ENCODE data around the gene ITPKC. TPM values are rescaled to one million over a fixed set of nuclear protein-coding genes. Genes with fewer than 3 reads are reported as not detected.

ITPKC gene
- total RNA-seq, 1 experiment from 2014 or later, result 11.4 TPM

DNA sequence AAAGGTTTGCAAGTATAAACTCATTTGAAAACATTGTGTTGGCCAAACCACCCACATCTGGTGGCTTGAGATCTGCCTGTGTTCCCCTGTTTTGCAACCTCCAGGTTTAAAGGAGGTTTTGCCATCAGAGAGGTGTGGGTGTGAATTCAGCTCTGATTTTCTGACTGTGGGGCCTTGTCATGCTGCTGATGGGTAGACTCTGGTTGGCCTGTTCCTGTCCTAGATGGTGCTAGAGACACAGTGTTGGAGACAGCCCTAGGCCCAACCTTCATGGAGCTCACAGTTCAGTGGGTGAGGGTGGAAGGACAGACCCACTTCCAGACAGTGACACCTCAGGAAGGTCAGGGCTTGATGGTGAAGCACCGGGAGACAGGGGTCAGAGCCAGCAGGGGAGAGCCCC, 68.6 kb downstream of the ITPKC start (continued):
- TF ChIP-seq, protein P1, sequence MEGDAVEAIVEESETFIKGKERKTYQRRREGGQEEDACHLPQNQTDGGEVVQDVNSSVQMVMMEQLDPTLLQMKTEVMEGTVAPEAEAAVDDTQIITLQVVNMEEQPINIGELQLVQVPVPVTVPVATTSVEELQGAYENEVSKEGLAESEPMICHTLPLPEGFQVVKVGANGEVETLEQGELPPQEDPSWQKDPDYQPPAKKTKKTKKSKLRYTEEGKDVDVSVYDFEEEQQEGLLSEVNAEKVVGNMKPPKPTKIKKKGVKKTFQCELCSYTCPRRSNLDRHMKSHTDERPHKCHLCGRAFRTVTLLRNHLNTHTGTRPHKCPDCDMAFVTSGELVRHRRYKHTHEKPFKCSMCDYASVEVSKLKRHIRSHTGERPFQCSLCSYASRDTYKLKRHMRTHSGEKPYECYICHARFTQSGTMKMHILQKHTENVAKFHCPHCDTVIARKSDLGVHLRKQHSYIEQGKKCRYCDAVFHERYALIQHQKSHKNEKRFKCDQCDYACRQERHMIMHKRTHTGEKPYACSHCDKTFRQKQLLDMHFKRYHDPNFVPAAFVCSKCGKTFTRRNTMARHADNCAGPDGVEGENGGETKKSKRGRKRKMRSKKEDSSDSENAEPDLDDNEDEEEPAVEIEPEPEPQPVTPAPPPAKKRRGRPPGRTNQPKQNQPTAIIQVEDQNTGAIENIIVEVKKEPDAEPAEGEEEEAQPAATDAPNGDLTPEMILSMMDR (IDR thresholded peaks at IDR 0.05 in 2 of 3, conservative IDR thresholded peaks at IDR 0.05 in 1 of 3; ENCODE audit: borderline replicate concordance in 1 of 3, insufficient read depth in 1 of 3, low read depth in 2 of 3, low read length in 2 of 3), result no peak
- TF ChIP-seq EGR1 (IDR thresholded peaks at IDR 0.05; ENCODE audit: low read depth), result no peak

DNA sequence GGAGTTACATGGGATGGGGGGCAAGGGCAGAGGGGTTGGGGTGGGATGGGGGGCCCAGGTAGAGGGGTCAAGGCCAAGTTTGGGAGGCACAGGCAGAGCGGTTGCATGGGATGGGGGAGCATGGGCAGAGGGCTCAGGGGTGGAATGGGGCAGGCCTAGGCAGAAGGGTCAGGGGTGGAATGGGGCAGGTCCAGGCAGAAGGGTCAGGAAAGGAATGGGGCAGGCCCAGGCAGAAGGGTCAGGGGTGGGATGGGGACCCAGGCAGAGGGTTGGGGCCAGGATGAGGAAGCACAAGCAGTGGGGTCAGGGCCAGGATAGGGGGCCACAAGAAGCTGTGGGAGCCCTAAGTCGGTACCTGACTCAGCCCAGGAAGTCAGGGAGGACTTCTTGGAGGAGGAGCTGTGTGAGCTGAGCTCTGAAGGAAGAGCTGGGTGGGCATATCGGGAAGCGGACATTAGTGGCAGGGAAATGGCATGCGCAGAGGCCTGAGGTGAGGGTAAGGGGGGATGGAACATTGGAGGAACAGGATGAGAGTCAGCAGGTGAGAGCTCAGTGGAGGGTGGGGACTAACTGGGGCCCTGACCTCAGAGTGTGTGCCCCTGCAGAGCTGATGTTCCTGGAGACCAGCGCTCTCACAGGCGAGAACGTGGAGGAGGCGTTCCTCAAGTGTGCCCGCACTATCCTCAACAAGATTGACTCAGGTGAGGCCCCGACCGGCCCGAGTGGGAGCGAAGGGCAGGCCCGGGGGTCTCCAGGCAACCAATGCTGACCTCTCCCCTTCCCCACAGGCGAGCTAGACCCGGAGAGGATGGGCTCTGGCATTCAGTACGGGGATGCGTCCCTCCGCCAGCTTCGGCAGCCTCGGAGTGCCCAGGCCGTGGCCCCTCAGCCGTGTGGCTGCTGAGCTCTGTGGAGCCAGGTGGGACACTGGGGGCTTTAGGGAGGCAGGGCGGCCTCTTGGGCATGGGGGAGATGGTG, 69.4 kb downstream of the ITPKC start:
- Histone ChIP-seq H3K4me1 (ENCODE audit: control insufficient read depth in 1 of 2, insufficient read depth in 2 of 2, low read length in 2 of 2) (no peaks in the 10 kb centered on the region), H3K27ac (ENCODE audit: low read depth, low read length) (no peak overlapping the region), H3K4me2 (ENCODE audit: low read length) (no peak overlapping the region), H3K27me3 (ENCODE audit: insufficient read depth, low read length) (no peaks in the 10 kb centered on the region), H3K79me2 (ENCODE audit: insufficient read depth, low read length) (no peaks in the 10 kb centered on the region), H3K9me2 (ENCODE audit: insufficient read depth) (no peaks in the 10 kb centered on the region), H3K4me3 (replicated peaks in 1 of 2; ENCODE audit: low read depth in 1 of 2, low read length in 2 of 2) (no peak overlapping the region), H3K9me3 (ENCODE audit: control insufficient read depth in 1 of 2, insufficient read depth in 1 of 2, low read depth in 1 of 2, low read length in 2 of 2) (no peaks in the 10 kb centered on the region), H2AFZ (ENCODE audit: low read depth, low read length, poor library complexity, severe bottlenecking) (no peak overlapping the region), H3K9ac (ENCODE audit: low read length) (no peak overlapping the region), H4K20me1 (ENCODE audit: insufficient read depth) (no peaks in the 10 kb centered on the region), H3K36me3 (ENCODE audit: control insufficient read depth in 1 of 2, insufficient read depth in 2 of 2, low read length in 2 of 2) (no peaks in the 10 kb centered on the region)
- RAD21 ChIA-PET (ENCODE audit: low non-redundant PET in 1 of 2, low total read pairs in 2 of 2, uncharacterized antibody in 2 of 2, unreplicated experiment in 2 of 2), result no interaction called here
- ATAC-seq (no peak), DNase-seq (ENCODE audit: low read depth, low spot score) (no peak)
- CTCF ChIA-PET, result no interaction called here
- intact Hi-C loops (cut with micrococcal nuclease), result no loop called here
- TF ChIP-seq, protein P1 (IDR thresholded peaks at IDR 0.05 in 2 of 3, conservative IDR thresholded peaks at IDR 0.05 in 1 of 3; ENCODE audit: borderline replicate concordance in 1 of 3, insufficient read depth in 1 of 3, low read depth in 2 of 3, low read length in 2 of 3), result no peak
- TF ChIP-seq, protein P2, sequence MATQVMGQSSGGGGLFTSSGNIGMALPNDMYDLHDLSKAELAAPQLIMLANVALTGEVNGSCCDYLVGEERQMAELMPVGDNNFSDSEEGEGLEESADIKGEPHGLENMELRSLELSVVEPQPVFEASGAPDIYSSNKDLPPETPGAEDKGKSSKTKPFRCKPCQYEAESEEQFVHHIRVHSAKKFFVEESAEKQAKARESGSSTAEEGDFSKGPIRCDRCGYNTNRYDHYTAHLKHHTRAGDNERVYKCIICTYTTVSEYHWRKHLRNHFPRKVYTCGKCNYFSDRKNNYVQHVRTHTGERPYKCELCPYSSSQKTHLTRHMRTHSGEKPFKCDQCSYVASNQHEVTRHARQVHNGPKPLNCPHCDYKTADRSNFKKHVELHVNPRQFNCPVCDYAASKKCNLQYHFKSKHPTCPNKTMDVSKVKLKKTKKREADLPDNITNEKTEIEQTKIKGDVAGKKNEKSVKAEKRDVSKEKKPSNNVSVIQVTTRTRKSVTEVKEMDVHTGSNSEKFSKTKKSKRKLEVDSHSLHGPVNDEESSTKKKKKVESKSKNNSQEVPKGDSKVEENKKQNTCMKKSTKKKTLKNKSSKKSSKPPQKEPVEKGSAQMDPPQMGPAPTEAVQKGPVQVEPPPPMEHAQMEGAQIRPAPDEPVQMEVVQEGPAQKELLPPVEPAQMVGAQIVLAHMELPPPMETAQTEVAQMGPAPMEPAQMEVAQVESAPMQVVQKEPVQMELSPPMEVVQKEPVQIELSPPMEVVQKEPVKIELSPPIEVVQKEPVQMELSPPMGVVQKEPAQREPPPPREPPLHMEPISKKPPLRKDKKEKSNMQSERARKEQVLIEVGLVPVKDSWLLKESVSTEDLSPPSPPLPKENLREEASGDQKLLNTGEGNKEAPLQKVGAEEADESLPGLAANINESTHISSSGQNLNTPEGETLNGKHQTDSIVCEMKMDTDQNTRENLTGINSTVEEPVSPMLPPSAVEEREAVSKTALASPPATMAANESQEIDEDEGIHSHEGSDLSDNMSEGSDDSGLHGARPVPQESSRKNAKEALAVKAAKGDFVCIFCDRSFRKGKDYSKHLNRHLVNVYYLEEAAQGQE (IDR thresholded peaks at IDR 0.05; ENCODE audit: low read depth), result no peak
- TF ChIP-seq FOSL1 (IDR thresholded peaks at IDR 0.05; ENCODE audit: low read depth), result no peak
- no peak for TF ChIP-seq EGR1 (IDR thresholded peaks at IDR 0.05; ENCODE audit: low read depth)
- TF ChIP-seq POLR2A (IDR thresholded peaks at IDR 0.05; ENCODE audit: borderline replicate concordance, extremely low read depth, insufficient read depth, insufficient read length), result no peak
- TF ChIP-seq SP1 (IDR thresholded peaks at IDR 0.05; ENCODE audit: low read depth), result no peak
- TF ChIP-seq ZFX (IDR thresholded peaks at IDR 0.05), result no peak
- no peak for TF ChIP-seq EZH2 (IDR thresholded peaks at IDR 0.05)
- TF ChIP-seq TCF7L2 (IDR thresholded peaks at IDR 0.05; ENCODE audit: borderline replicate concordance, extremely low read depth, insufficient read depth, insufficient read length), result no peak
- no peak for TF ChIP-seq SIN3A (IDR thresholded peaks at IDR 0.05; ENCODE audit: low read depth)
- no peak for TF ChIP-seq SRF (IDR thresholded peaks at IDR 0.05; ENCODE audit: low read depth)
- TF ChIP-seq CBX3 (IDR thresholded peaks at IDR 0.05; ENCODE audit: low read depth), result no peak
- TF ChIP-seq CEBPB (IDR thresholded peaks at IDR 0.05; ENCODE audit: low read depth), result no peak
- BruUV-seq (replicated peaks), result no TSS peak
- POLR2A ChIA-PET, result no interaction called here
